Upper lobe of left lung (tissue), 6 donors: ENCODE measurements around the gene RADX. TPM values are rescaled to one million over a fixed set of nuclear protein-coding genes. Genes with fewer than 3 reads are reported as not detected.

Experiments used
- ATAC-seq, 2 donors: fragments of 200-7000 bp; cut with Tn5 transposase; one replicate each; pipeline ENCODE4 v1.9.1; 2022; ENCODE audit warnings: mild to moderate bottlenecking in 2 of 2, moderate library complexity in 2 of 2; ENCODE audit not compliant: low FRiP score in 2 of 2
- DNase-seq, 2 donors: peaks; one replicate each; pipeline ENCODE4 v3.0.0-alpha.2; 2019 to 2020
- H3K27ac ChIP-seq, 4 donors: fragments of 200-600 bp; sonication (generic); one replicate each; pipeline ENCODE4 v1.5.1; 2016 to 2019
- H3K27me3 ChIP-seq, 4 donors: fragments of 200-600 bp; sonication (generic); one replicate each; pipeline ENCODE4 v1.5.1; 2017 to 2019
- H3K36me3 ChIP-seq, 4 donors: fragments of 200-600 bp; sonication (generic); one replicate each; pipeline ENCODE4 v1.5.1; 2016 to 2019
- H3K4me1 ChIP-seq, 4 donors: fragments of 200-600 bp; sonication (generic); one replicate each; pipeline ENCODE4 v1.5.1; 2018 to 2019
- H3K4me3 ChIP-seq, 4 donors: fragments of 200-600 bp; sonication (generic); one replicate each; pipeline ENCODE4 v1.5.1; 2017 to 2019; ENCODE audit warnings: mild to moderate bottlenecking in 2 of 4, moderate library complexity in 1 of 4
- H3K9me3 ChIP-seq, 4 donors: fragments of 200-600 bp; sonication (generic); one replicate each; pipeline ENCODE4 v1.5.1; 2018 to 2019
- EP300 ChIP-seq, 4 donors: sonication (generic); formaldehyde crosslinking; IDR thresholded peaks; one replicate each; pipeline ENCODE4 v1.5.1; 2017; ENCODE audit warnings: antibody characterized with exemption in 4 of 4, control low read depth in 2 of 4
- POLR2A ChIP-seq, 4 donors: fragments of 450-650 bp; IDR thresholded peaks; one replicate each; pipeline ENCODE4 v1.5.1; 2016 to 2017; ENCODE audit warnings: antibody characterized with exemption in 4 of 4, mild to moderate bottlenecking in 2 of 4
- POLR2AphosphoS5 ChIP-seq, 2 donors: sonication (generic); formaldehyde crosslinking; IDR thresholded peaks; one replicate each; pipeline ENCODE4 v1.5.1; 2017; ENCODE audit warnings: antibody characterized with exemption in 2 of 2
- WGBS, 2 donors: methylation state at CpG; one replicate each; pipeline ENCODE4 v1.1.5; 2017 to 2018; 5-methylcytosine and 5-hydroxymethylcytosine counted together
- total RNA-seq, 6 donors: library from RNA; depleted of rRNA in 4 of 6; stranded (reverse); fragments of >200 nt in 4 of 6; gene quantifications; one replicate each; pipeline versions ENCODE4 v1.1.0 to v1.2.1, GENCODE V29; 2016 to 2021
- TF ChIP-seq, protein P1 (sequence below), 6 experiments: fragments of 450-650 bp in 4 of 6; fragments of 200-600 bp in 2 of 6; sonication (generic) in 2 of 6; IDR thresholded peaks; one replicate each; pipeline ENCODE4 v1.5.1; 2016 to 2019; ENCODE audit warnings: antibody characterized with exemption in 6 of 6
- donor health status: DM: no; HTN: no; CAD: no; lungs with moderate emphysema.
- donor health status: DM: no; HTN: yes; CAD: no; lungs with severe emphysema.

The RADX gene
- total RNA-seq, 6 donors from 2014 or later, result 1.9 to 21.9 (median 7.5) TPM

- 51 to 55% methylated on average over 2 of the region's 2 CpGs for WGBS, 2 donors
- TF ChIP-seq EP300 (IDR thresholded peaks at IDR 0.05) (peak in 1 of 4 donors; percentile 3), POLR2A (IDR thresholded peaks at IDR 0.05) (no peak), POLR2AphosphoS5 (IDR thresholded peaks at IDR 0.05) (no peak)
- TF ChIP-seq, protein P1, sequence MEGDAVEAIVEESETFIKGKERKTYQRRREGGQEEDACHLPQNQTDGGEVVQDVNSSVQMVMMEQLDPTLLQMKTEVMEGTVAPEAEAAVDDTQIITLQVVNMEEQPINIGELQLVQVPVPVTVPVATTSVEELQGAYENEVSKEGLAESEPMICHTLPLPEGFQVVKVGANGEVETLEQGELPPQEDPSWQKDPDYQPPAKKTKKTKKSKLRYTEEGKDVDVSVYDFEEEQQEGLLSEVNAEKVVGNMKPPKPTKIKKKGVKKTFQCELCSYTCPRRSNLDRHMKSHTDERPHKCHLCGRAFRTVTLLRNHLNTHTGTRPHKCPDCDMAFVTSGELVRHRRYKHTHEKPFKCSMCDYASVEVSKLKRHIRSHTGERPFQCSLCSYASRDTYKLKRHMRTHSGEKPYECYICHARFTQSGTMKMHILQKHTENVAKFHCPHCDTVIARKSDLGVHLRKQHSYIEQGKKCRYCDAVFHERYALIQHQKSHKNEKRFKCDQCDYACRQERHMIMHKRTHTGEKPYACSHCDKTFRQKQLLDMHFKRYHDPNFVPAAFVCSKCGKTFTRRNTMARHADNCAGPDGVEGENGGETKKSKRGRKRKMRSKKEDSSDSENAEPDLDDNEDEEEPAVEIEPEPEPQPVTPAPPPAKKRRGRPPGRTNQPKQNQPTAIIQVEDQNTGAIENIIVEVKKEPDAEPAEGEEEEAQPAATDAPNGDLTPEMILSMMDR (IDR thresholded peaks at IDR 0.05), result no peak
- Histone ChIP-seq H3K27ac (no peak overlapping the region), H3K4me1 (no peaks in the 10 kb centered on the region), H3K36me3 (no peaks in the 10 kb centered on the region), H3K9me3 (no peaks in the 10 kb centered on the region), H3K27me3 (no peaks in the 10 kb centered on the region), H3K4me3 (no peak overlapping the region)
- ATAC-seq, result no peak
- peak in 1 of 2 donors; percentile 31 for DNase-seq
These were observed 26.3 kb upstream of the RADX start for GRCh38 chrX:106585478-106585877.

- TF ChIP-seq POLR2A (IDR thresholded peaks at IDR 0.05), result no peak
- TF ChIP-seq, protein P1 (IDR thresholded peaks at IDR 0.05), result no peak
- TF ChIP-seq EP300 (IDR thresholded peaks at IDR 0.05), result no peak
- TF ChIP-seq POLR2AphosphoS5 (IDR thresholded peaks at IDR 0.05), result no peak
- no peak for DNase-seq
- H3K27ac ChIP-seq, result no peak overlapping the region
These were observed 23.0 kb upstream of the RADX start for GRCh38 chrX:106588801-106589200.

DNA sequence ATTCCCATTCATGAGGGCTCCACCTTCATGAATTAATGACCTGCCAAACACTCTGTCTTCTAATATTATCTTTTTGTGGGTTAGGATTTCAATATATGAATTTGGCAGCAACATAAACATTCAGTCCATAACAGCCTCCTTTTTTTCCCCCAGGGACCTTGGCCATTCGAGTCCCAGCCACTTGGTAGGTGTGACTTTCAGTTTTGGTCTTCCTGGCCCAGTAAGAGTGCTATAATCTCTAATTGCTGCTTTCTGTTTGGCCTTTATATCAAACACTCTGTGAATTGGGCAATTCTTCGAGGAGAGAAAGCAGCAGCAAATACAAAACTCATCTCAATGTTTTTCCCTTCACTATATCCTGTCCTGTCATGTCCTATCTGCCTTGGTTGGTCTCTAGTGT is 12.4 kb upstream of the RADX start:
- H3K36me3 ChIP-seq, result no peaks in the 10 kb centered on the region
- H3K27ac ChIP-seq, result no peak overlapping the region
- H3K4me1 ChIP-seq, result no peaks in the 10 kb centered on the region
- DNase-seq (no peak), ATAC-seq (no peak)
- WGBS, 2 donors, result 40 to 45% methylated on average over 2 of the region's 2 CpGs
- H3K4me3 ChIP-seq, result no peak overlapping the region
- TF ChIP-seq, protein P1 (IDR thresholded peaks at IDR 0.05), result no peak
- TF ChIP-seq POLR2AphosphoS5 (IDR thresholded peaks at IDR 0.05), result no peak
- no peak for TF ChIP-seq EP300 (IDR thresholded peaks at IDR 0.05)
- TF ChIP-seq POLR2A (IDR thresholded peaks at IDR 0.05), result no peak
- H3K27me3 ChIP-seq, result no peaks in the 10 kb centered on the region
- no peaks in the 10 kb centered on the region for H3K9me3 ChIP-seq

More at GRCh38 chrX:106588801-106589200, 23.0 kb upstream of the RADX start:
- Histone ChIP-seq H3K4me3 (no peak overlapping the region), H3K36me3 (no peaks in the 10 kb centered on the region), H3K27me3 (no peaks in the 10 kb centered on the region), H3K4me1 (no peaks in the 10 kb centered on the region), H3K9me3 (no peaks in the 10 kb centered on the region)
- ATAC-seq, result no peak
- WGBS, 2 donors, result 56 to 58% methylated on average over 2 of the region's 2 CpGs

GRCh38 chrX:106606571-106606970 is 5.2 kb upstream of the RADX start:
- 68 to 90% methylated on average over 1 of the region's 1 CpG for WGBS, 2 donors
- ATAC-seq, result no peak
- no peak overlapping the region for H3K4me3 ChIP-seq

GRCh38 chrX:106608016-106608415 is 3.8 kb upstream of the RADX start:
- H3K36me3 ChIP-seq, result no peaks in the 10 kb centered on the region
- no peaks in the 10 kb centered on the region for H3K9me3 ChIP-seq
- ATAC-seq (no peak), DNase-seq (peak in 1 of 2 donors; percentile 21)
- no peaks in the 10 kb centered on the region for H3K4me1 ChIP-seq
- no peaks in the 10 kb centered on the region for H3K27me3 ChIP-seq
- no peak overlapping the region for H3K4me3 ChIP-seq
- 31 to 45% methylated on average over 6 of the region's 6 CpGs for WGBS, 2 donors
- no peak for TF ChIP-seq EP300 (IDR thresholded peaks at IDR 0.05)
- TF ChIP-seq, protein P1 (IDR thresholded peaks at IDR 0.05), result no peak
- no peak for TF ChIP-seq POLR2A (IDR thresholded peaks at IDR 0.05)
- no peak for TF ChIP-seq POLR2AphosphoS5 (IDR thresholded peaks at IDR 0.05)
- H3K27ac ChIP-seq, result no peak overlapping the region

More at GRCh38 chrX:106606571-106606970, 5.2 kb upstream of the RADX start:
- no peaks in the 10 kb centered on the region for H3K36me3 ChIP-seq
- H3K4me1 ChIP-seq, result no peaks in the 10 kb centered on the region
- no peaks in the 10 kb centered on the region for H3K9me3 ChIP-seq
- no peak overlapping the region for H3K27ac ChIP-seq
- DNase-seq, result no peak
- no peak for TF ChIP-seq EP300 (IDR thresholded peaks at IDR 0.05)
- no peak for TF ChIP-seq POLR2A (IDR thresholded peaks at IDR 0.05)
- TF ChIP-seq POLR2AphosphoS5 (IDR thresholded peaks at IDR 0.05), result no peak
- TF ChIP-seq, protein P1 (IDR thresholded peaks at IDR 0.05), result no peak
- H3K27me3 ChIP-seq, result no peaks in the 10 kb centered on the region
